ENCODE measurements around the gene FOXD4L6. TPM values are rescaled to one million over a fixed set of nuclear protein-coding genes. Genes with fewer than 3 reads are reported as not detected.
"Not testable (repeated sequence)": the region's sequence is repeated elsewhere in the genome, so short reads cannot be mapped to it uniquely, and the experiment has no call there.

FOXD4L6 gene
- total RNA-seq, 2 donors from 2014 or later: not detected

GRCh38 chr9:41111414-41111813 lies 17.1 kb downstream of the FOXD4L6 start:
- H3K4me3 Mint-ChIP-seq; ATAC-seq; H3K4me1 Mint-ChIP-seq (ENCODE audit: low read depth in 2 of 2): not testable (repeated sequence)

GRCh38 chr9:41110913-41111312 lies 17.6 kb downstream of the FOXD4L6 start:
- H3K27ac Mint-ChIP-seq; ATAC-seq; H3K4me1 Mint-ChIP-seq (ENCODE audit: low read depth in 2 of 2); H3K36me3 Mint-ChIP-seq; H3K4me3 Mint-ChIP-seq; H3K9me3 Mint-ChIP-seq; H3K27me3 Mint-ChIP-seq: not testable (repeated sequence)
- peak; percentile 32 for DNase-seq (ENCODE audit: low spot score)

More at GRCh38 chr9:41111414-41111813, 17.1 kb downstream of the FOXD4L6 start:
- not testable (repeated sequence) for H3K9me3 Mint-ChIP-seq; DNase-seq (ENCODE audit: low spot score); H3K27ac Mint-ChIP-seq; H3K27me3 Mint-ChIP-seq; H3K36me3 Mint-ChIP-seq

DNA sequence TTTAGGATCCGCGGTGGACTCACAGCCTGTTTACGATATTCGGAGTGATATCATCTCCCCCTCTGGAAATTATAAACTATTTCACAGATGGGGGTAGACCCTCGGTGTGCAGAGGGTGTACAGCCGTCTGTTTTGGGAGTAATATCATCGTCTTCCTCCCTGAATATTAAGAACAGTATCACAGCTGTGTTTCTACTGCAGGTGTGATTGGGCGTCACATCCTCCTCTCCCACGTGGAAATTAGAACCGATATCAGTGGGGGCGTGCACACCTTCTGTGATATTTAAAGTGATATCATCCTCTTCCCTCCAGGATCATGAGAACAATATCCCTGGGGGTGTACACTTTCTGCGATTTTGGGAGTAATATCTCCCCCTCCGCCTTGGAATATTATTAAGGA lies 19.2 kb downstream of the FOXD4L6 start:
- not testable (repeated sequence) for H3K9me3 Mint-ChIP-seq; H3K27me3 Mint-ChIP-seq; H3K27ac Mint-ChIP-seq; H3K4me1 Mint-ChIP-seq (ENCODE audit: low read depth in 2 of 2); DNase-seq (ENCODE audit: low spot score); H3K4me3 Mint-ChIP-seq; H3K36me3 Mint-ChIP-seq
- ATAC-seq: peak in 1 of 2 donors; percentile 42

DNA sequence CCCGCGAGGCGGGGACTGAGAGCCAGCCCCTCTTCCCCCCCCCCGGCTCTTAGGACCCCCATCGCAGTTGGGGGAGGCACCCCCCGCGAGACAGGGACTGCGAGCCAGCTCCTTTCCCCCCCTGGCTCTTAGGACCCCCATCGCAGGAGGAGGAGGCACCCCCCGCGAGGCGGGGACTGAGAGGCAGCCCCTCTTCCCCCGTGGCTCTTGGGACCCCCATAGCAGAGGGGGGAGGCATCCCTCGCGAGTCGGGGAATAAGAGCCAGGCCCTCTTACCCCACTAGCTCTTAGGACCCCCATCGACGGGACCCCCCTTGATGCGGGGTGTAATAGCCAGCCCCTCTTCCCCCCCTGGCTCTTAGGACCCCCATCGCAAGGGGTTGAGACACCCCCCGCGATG lies 19.7 kb downstream of the FOXD4L6 start:
- not testable (repeated sequence) for H3K27ac Mint-ChIP-seq; H3K9me3 Mint-ChIP-seq; H3K4me3 Mint-ChIP-seq; H3K27me3 Mint-ChIP-seq; H3K36me3 Mint-ChIP-seq; H3K4me1 Mint-ChIP-seq (ENCODE audit: low read depth in 2 of 2); ATAC-seq
- DNase-seq (ENCODE audit: low spot score): peak; percentile 16

- not testable (repeated sequence) for H3K27me3 Mint-ChIP-seq; H3K27ac Mint-ChIP-seq; H3K9me3 Mint-ChIP-seq; H3K4me1 Mint-ChIP-seq (ENCODE audit: low read depth in 2 of 2); H3K36me3 Mint-ChIP-seq; H3K4me3 Mint-ChIP-seq; ATAC-seq
- peak; percentile 47 for DNase-seq (ENCODE audit: low spot score)
These were observed 21.9 kb downstream of the FOXD4L6 start for GRCh38 chr9:41106472-41107116.

DNA sequence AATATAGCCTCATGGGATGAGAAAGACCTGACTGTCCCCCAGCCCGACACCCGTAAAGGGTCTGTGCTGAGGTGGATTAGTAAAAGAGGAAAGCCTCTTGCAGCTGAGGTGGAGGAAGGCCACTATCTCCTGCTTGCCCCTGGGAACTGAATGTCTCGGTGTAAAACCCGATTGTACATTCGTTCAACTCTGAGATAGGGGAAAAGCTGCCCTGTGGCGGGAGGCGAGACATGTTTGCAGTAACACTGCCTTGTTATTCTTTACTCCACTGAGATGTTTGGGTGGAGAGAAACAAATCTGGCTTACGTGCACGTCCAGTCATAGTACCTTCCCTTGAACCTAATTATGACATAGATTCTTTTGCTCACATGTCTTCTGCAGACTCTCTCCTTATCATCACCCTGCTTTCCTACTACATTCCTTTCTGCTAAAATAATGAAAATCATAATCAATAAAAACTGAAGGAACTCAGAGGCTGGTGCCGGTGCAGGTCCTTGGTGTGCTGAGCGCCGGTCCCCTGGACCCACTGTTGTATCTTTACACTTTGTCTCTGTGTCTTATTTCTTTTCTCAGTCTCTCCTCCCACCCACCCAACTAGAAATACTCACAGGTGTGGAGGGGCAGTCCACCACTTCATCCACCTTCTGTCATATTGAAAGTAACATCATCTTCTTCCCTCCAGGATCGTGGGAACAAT lies 22.8 kb downstream of the FOXD4L6 start:
- H3K27ac Mint-ChIP-seq; H3K36me3 Mint-ChIP-seq; H3K27me3 Mint-ChIP-seq; H3K9me3 Mint-ChIP-seq; H3K4me3 Mint-ChIP-seq; H3K4me1 Mint-ChIP-seq (ENCODE audit: low read depth in 2 of 2); ATAC-seq: not testable (repeated sequence)
- peak; percentile 22 for DNase-seq (ENCODE audit: low spot score)

DNA sequence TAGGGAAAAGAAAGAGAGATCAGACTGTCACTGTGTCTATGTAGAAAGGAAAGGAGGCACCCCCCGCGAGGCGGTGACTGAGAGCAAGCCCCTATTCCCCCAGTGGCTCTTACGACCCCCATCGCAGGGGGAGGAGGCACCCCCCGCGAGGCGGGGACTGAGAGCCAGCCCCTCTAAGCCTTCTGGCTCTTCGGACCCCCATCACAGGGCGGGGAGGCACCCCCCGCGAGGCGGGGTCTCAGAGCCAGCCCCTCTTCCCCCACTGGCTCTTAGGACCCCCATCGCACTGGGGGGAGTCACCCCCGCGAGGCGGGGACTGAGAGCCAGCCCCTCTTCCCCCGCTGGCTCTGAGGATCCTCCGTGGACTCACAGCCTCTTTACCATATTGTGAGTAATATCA lies 23.9 kb downstream of the FOXD4L6 start:
- ATAC-seq; H3K27me3 Mint-ChIP-seq; DNase-seq (ENCODE audit: low spot score); H3K4me3 Mint-ChIP-seq; H3K9me3 Mint-ChIP-seq; H3K4me1 Mint-ChIP-seq (ENCODE audit: low read depth in 2 of 2); H3K36me3 Mint-ChIP-seq; H3K27ac Mint-ChIP-seq: not testable (repeated sequence)

DNA sequence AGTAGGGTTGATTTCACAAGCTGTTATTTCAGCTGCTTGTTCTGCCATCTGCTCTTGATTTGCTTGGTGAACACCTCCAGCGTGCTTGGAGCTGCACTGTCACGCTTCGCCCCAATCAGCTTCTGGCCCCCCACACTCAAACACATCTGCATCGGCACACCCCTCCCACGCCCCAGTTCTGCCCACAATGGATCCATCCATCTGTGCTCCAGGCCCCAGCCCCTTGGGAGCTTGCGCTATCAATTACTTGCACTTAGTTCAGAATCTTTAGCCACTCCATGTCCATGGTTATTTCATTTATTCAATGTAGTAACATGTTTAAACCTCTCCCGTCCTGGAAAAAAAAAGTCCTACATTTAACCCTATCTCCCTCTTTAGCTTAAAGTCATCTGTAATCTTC lies 28.0 kb downstream of the FOXD4L6 start:
- H3K4me1 Mint-ChIP-seq (ENCODE audit: low read depth in 2 of 2); DNase-seq (ENCODE audit: low spot score); H3K27ac Mint-ChIP-seq; ATAC-seq; H3K36me3 Mint-ChIP-seq; H3K4me3 Mint-ChIP-seq; H3K9me3 Mint-ChIP-seq: not testable (repeated sequence)
- H3K27me3 Mint-ChIP-seq: peaks cover 5 to 16% of the 10 kb centered on the region in 2 donors

GRCh38 chr9:41098759-41099158 lies 29.7 kb downstream of the FOXD4L6 start:
- DNase-seq (ENCODE audit: low spot score); H3K36me3 Mint-ChIP-seq; H3K27ac Mint-ChIP-seq; H3K4me1 Mint-ChIP-seq (ENCODE audit: low read depth in 2 of 2); H3K9me3 Mint-ChIP-seq; H3K4me3 Mint-ChIP-seq: not testable (repeated sequence)
- H3K27me3 Mint-ChIP-seq: peaks cover 7 to 16% of the 10 kb centered on the region in 2 donors
- peak; percentile 63 to 73 for ATAC-seq

DNA sequence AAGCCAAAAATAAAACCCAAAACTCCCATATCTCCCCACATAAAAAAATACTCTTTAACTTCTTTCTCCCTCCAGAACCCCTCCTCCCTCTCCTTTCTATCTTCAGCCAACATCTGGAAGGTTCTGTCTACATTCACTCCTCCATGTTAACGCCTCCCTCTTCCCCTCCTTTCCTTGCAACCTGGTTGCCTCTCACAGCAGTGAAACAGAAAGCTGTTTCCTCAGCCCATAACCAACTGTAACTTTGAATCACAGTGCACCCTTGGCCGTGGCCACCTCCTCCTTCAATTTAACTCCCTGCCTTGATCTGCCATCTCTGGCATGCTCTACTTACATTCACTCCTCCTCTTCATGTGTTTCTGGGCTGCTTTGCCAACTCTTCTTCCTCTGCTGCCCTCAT lies 33.4 kb downstream of the FOXD4L6 start:
- ATAC-seq: peak in 1 of 2 donors; percentile 41
- not testable (repeated sequence) for H3K27me3 Mint-ChIP-seq; H3K4me3 Mint-ChIP-seq; H3K27ac Mint-ChIP-seq; H3K9me3 Mint-ChIP-seq; H3K4me1 Mint-ChIP-seq (ENCODE audit: low read depth in 2 of 2); DNase-seq (ENCODE audit: low spot score); H3K36me3 Mint-ChIP-seq

DNA sequence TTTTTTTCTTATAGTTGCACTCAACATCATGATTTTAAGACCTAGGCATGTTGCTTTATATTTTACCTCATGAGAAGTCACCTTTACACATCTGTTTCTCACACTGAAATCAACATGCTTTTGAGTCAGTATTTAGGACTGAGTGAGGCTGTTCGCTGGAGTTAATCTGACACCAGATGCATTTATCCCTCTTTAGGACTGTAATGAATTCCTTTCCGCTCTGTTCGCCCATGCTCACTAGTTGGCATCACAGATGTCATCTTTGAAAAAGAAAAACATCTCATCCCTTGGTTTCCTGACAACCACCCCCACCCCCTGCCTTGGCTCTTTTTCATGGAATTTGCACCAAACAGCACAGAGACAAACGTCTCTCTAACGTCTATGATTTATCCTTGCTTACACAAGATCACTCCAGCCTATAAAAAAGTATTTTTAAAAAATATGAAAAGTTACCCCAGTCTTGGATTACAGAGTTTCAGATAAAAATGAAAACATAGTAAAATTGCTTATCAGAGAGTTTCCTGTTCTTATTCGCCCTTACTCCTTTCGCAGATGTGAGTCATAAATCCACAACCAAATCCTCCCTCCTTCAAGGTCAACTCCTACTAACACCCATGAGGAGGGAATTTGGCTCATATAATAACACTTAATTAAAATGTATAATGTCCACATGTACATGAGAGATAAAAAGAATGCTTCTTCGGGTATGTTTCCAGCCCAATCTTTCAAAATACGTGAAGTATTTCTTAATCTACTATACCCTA lies 34.3 kb downstream of the FOXD4L6 start:
- H3K36me3 Mint-ChIP-seq; H3K9me3 Mint-ChIP-seq; ATAC-seq; H3K27ac Mint-ChIP-seq; H3K4me1 Mint-ChIP-seq (ENCODE audit: low read depth in 2 of 2); DNase-seq (ENCODE audit: low spot score); H3K4me3 Mint-ChIP-seq; H3K27me3 Mint-ChIP-seq: not testable (repeated sequence)

DNA sequence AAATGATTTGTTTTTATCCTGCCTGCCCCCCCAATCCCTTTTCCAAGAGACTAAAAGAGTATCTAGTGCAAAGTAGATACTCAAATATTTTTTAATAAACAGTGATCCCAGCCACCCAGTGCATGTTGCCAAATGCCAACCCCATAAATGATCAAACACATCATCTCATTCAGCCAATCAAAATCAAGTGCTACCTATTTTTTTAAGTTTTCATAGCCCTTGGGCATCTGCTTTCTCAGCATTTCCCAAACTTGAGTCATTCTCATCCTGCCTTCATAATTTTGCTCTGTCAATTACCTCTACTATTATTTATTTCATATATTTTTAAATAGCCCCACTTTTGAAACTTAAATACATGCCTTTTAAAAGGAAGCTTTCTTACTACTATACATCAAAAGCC lies 37.6 kb downstream of the FOXD4L6 start:
- not testable (repeated sequence) for H3K9me3 Mint-ChIP-seq; H3K27ac Mint-ChIP-seq; H3K36me3 Mint-ChIP-seq; DNase-seq (ENCODE audit: low spot score); H3K4me1 Mint-ChIP-seq (ENCODE audit: low read depth in 2 of 2); ATAC-seq; H3K4me3 Mint-ChIP-seq
- H3K27me3 Mint-ChIP-seq: peaks cover 14% of the 10 kb centered on the region in 2 donors

GRCh38 chr9:41090386-41090785 lies 38.1 kb downstream of the FOXD4L6 start:
- not testable (repeated sequence) for H3K4me1 Mint-ChIP-seq (ENCODE audit: low read depth in 2 of 2); H3K27ac Mint-ChIP-seq; H3K4me3 Mint-ChIP-seq; H3K9me3 Mint-ChIP-seq; H3K36me3 Mint-ChIP-seq; ATAC-seq; DNase-seq (ENCODE audit: low spot score)
- H3K27me3 Mint-ChIP-seq: peaks cover 14 to 18% of the 10 kb centered on the region in 2 donors

- H3K9me3 Mint-ChIP-seq; H3K36me3 Mint-ChIP-seq; H3K27ac Mint-ChIP-seq; DNase-seq (ENCODE audit: low spot score); H3K4me1 Mint-ChIP-seq (ENCODE audit: low read depth in 2 of 2); H3K4me3 Mint-ChIP-seq: not testable (repeated sequence)
- peak; percentile 75 to 76 for ATAC-seq
- H3K27me3 Mint-ChIP-seq: peaks cover 11 to 18% of the 10 kb centered on the region in 2 donors
These were observed 39.9 kb downstream of the FOXD4L6 start for GRCh38 chr9:41088450-41089059.

Measured in natural killer cell treated with Interleukin-12 subunit alpha and Interleukin-12 subunit beta and Interleukin-15 and Interleukin-18, amount 100 ng/mL, for 72 hours (primary cell).